GM19035 (cell line): Measurements from ENCODE around the gene RNF180.
"Not testable (repeated sequence)": the region's sequence is repeated elsewhere in the genome, so short reads cannot be mapped to it uniquely, and the experiment has no call there.

Experiments used
- ATAC-seq: cut with Tn5 transposase; IDR thresholded peaks from one replicate; pipeline ENCODE4 v1.9.1; 2021; ENCODE audit not compliant: unreplicated experiment

RNF180 gene

GRCh38 chr5:64180661-64181343 lies 15.2 kb downstream of the RNF180 start:
- ATAC-seq = no peak

GRCh38 chr5:64181440-64181839 lies 15.8 kb downstream of the RNF180 start:
- ATAC-seq = no peak

- no peak for ATAC-seq
Observed at GRCh38 chr5:64183956-64184355, 18.3 kb downstream of the RNF180 start.

GRCh38 chr5:64184832-64185231 lies 19.2 kb downstream of the RNF180 start:
- ATAC-seq = no peak

GRCh38 chr5:64188776-64189175 lies 23.1 kb downstream of the RNF180 start:
- no peak for ATAC-seq

- ATAC-seq = no peak
Observed at GRCh38 chr5:64190562-64191306, 25.1 kb downstream of the RNF180 start.

- no peak for ATAC-seq
Observed at GRCh38 chr5:64195981-64196380, 30.3 kb downstream of the RNF180 start.

- no peak for ATAC-seq
Observed at GRCh38 chr5:64199425-64199824, 33.8 kb downstream of the RNF180 start.

- no peak for ATAC-seq
Observed at GRCh38 chr5:64201996-64202395, 36.4 kb downstream of the RNF180 start.

GRCh38 chr5:64206653-64207052 lies 41.0 kb downstream of the RNF180 start:
- no peak for ATAC-seq

GRCh38 chr5:64207978-64208377 lies 42.3 kb downstream of the RNF180 start:
- no peak for ATAC-seq

GRCh38 chr5:64209353-64209752 lies 43.7 kb downstream of the RNF180 start:
- no peak for ATAC-seq

GRCh38 chr5:64210866-64211265 lies 45.2 kb downstream of the RNF180 start:
- ATAC-seq = no peak

GRCh38 chr5:64213011-64213410 lies 47.4 kb downstream of the RNF180 start:
- ATAC-seq = no peak

- ATAC-seq = no peak
Observed at GRCh38 chr5:64213531-64213930, 47.9 kb downstream of the RNF180 start.

GRCh38 chr5:64214132-64214531 lies 48.5 kb downstream of the RNF180 start:
- no peak for ATAC-seq

GRCh38 chr5:64221911-64222310 lies 56.3 kb downstream of the RNF180 start:
- ATAC-seq = no peak

GRCh38 chr5:64225286-64225981 lies 59.8 kb downstream of the RNF180 start:
- ATAC-seq = not testable (repeated sequence)

- ATAC-seq = not testable (repeated sequence)
Observed at GRCh38 chr5:64227131-64227537, 61.5 kb downstream of the RNF180 start.

- ATAC-seq = no peak
Observed at GRCh38 chr5:64229163-64229774, 63.6 kb downstream of the RNF180 start.

GRCh38 chr5:64260756-64261155 lies 95.1 kb downstream of the RNF180 start:
- no peak for ATAC-seq

- ATAC-seq = no peak
Observed at GRCh38 chr5:64269164-64269563, 103.5 kb downstream of the RNF180 start.
